ENCODE data around the gene HSD3B7.
"Not testable (repeated sequence)": the region's sequence is repeated elsewhere in the genome, so short reads cannot be mapped to it uniquely, and the experiment has no call there.

HSD3B7 gene

DNA sequence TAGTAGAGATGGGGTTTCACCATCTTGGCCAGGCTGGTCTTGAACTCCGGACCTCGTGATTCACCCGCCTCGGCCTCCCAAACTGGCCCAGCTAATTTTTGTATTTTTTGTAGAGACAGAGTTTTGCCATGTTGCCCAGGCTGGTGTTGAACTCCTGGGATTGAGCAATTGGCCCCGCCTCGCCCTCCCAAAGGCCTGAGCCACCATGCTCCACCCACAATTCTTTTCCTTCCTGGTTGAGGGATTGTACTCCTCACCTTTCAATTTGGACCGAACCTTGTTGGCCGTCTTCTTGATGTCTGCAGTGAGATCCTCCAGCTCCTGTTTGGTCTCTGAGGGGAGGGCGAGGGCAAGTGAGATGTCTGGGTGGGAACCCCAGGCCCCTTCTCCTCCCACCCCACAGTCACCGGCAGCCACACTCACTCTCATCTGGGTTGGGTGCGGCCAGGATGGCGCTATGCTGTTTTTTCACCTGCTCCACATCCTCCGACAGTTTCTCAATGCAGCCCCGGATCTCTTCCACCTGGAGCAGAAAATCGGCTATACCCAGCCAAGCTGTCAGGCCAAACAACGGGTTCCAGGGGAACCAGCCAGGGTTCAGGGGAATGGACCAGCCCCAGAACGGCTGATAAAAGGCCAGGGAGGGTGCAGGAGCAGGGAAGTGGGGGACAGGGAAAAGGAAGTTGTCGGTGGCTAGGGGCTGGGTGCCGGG, 15.8 kb downstream of the HSD3B7 start:
- no peak for DNase-seq (ENCODE audit: low read depth, low spot score)

DNA sequence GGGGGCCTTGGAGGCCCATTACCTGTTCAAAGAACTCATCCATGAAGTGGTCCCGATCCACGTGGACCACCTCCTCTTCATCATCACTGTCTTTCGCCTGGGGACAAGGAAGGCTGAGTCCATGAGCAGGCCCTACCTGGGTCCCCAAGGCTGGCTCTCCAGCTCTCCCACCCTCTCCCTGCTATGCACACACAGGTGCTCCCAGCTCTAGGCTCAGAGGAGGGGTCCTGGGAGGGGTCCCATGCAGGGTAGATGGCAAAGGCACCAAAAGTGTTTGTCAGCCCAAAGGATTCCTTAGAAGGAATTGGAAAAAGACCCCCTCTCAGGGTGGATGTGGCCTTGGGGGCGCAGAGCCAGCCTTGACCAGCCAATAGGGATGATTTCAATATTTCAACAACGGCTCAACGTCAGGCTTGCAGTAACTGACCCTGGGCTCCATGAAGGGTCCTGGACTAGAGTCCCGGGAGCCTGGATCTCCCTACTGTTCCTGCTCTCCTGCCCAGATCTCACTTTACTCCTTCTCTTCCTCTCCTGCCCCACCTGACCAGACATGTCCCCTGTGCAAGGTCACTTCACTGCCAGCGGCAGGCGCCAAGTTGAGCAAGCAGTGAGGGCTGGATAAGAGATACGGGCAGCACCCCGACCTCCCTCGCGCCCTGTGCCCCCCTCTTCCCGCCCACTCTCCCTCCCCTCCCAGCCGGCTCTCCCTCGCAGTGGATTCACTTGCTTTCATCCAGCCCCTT, 16.7 kb downstream of the HSD3B7 start:
- no peak for DNase-seq (ENCODE audit: low read depth, low spot score)

DNA sequence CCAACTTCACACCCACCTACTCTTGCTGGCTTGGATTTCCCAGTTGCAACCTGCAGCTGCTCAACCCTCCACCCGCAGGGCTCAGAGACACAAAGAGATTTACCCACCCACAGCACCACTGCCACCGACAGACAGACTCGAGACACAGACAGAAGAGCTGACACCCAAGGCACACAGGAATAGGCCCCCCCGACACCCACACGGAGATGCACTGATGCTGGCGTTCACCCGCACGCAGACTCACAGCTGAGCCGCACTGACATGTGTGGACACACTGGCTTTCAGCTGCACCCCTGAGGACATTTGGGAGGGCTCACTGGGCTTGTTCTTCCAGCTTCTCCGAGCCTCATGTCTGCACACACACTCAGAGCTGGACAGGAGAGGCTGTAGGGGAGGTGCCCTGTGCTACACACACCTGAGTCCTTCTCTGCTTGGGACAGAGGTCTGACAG, 17.3 kb downstream of the HSD3B7 start:
- no peak for DNase-seq (ENCODE audit: low read depth, low spot score)

DNA sequence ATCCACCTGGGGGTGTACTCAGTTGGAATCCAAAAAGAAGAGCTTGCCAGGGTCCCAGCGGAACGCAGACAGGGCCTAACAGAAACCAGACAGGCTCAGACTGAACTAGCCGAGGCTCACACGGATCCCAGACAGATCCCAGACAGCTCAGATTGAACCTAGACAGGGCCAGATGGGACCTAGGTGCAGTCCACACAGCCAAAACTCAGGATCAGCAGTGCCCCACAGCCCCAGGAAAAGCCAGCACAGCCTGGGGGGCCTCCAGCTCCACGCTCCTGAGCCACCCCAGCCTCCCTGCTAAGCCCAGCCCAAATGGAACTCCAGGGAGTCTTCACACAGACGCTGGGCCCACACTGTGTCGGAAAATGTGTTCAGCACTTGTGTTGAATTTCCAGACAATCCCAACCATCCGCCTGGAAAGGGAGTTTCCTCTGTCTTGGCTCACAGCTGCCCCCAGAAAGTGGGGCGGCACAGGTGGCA, 17.9 kb downstream of the HSD3B7 start:
- DNase-seq (ENCODE audit: low read depth, low spot score) = no peak

DNA sequence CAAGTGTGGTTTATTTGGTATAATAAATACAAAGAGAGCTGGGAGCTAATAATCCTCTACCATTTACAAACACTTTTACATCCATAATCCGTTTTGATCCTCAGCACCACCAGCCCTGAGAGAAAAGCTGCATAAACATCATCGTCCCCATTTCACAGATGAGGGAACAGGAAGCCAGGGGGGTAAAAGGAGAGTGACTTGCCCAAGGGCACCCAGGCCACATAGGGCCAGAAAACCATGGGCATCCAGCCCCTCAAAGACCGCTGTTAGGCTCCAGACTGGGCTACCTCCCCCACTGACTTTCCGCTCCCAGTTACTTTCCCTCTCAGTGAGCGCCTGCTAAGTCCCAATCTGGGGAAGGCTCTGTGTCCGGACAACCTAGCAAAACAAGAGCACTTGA, 18.7 kb downstream of the HSD3B7 start:
- DNase-seq (ENCODE audit: low read depth, low spot score) = no peak

DNA sequence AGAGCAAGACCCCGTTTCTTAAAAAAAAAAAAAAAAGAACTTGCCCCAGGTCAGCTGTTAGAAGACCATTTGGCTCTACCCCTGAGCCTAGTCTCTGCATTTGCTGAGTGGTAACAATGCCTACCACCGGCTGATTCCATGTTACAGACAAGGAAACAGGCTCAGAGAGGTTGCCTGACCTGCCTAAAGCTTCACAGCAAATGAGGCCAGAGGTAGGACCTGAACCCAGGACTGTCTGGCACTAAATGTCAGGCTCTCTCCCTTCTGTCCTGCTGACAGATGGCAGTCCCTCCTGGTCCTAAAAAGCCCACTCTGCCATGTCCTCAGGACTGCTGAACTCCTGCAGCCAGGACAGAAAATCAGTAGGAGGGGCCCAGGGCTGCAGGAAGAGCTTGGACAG, 19.7 kb downstream of the HSD3B7 start:
- no peak for DNase-seq (ENCODE audit: low read depth, low spot score)

DNA sequence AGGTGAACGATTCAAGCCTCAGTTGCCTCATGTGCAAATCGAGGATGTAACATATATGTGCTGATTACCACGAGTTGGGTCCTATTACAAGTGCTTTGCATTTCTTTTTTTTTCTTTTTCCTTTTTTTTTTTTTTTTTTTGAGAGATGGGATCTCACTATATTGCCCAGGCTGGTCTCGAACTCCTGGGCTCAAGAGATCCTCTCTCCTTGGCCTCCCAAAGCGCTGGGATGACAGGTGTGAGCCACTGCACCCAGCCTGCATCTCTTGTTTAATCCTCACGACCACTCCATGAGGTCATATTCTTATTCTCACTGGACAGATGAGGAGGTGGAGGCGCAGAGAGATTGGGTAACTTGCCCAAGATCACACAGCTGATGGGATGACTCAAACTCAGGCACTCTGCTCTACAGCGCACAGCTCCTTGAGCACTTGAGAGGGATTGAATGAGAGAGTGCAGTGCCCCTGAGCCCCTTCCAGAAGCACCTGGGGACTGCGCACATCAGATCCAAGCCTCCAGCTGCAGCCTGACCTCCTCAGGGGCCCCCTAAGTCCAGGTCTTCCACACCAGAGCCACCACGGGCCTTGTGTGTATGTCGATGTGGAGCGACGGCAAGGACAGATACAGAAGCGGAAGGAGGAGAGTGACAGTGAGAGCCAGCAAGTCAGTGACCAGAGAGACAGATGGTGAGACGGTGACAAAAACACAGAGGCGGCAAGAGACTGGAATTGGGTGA, 20.5 kb downstream of the HSD3B7 start:
- no peak for DNase-seq (ENCODE audit: low read depth, low spot score)

DNA sequence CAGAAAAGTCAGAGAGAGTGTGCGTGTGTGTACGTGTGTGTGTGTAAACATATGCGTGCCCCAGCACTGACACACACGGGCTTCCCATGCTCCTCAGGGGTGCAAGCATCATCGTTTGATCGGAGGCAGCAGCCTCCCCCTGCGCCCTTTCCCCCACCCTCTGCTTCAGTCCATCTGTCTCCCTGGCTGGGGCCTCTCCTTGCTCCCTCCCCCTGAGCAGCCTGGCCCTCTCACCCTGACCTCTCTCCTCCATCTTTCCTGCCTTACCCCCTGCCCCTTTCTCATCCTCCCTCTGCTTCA, 21.0 kb downstream of the HSD3B7 start:
- no peak for DNase-seq (ENCODE audit: low read depth, low spot score)

DNA sequence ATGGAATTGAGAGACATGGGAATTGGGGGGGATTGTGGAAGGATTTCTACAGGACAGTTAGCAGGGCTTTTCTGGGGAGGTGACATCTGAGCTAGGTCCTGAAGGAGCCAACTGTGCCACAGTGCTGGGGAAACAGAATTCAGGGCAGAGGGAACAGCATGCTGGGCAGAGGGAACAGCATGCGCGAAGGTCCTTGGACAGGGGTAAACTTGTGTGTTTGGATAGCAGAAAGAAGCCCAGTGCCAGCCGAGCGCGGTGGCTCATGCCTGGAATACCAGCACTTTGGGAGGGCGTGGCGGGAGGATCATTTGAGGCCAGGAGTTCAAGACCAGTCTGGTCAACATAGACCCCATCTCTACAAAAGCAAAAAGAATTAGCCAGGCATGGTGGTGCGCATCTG, 21.6 kb downstream of the HSD3B7 start:
- no peak for DNase-seq (ENCODE audit: low read depth, low spot score)

DNA sequence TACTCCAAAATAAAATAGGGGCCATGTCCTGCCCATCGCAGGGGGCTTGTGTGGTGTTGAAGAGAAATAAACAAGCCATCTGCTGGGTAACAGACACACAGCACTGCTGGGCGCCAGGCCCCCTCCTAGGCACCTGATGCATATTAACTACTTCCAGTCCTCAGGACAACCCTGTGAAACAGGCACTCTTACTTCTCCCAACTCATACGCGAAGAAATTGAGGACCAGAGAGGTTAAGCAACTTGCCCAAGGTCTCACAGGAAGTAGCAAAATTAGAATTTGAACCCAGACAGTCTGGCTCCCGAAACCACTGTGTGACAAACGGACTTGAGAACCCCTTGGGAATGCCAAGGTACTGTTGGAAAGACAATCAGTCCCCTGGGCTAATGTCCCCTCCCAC, 22.7 kb downstream of the HSD3B7 start:
- DNase-seq (ENCODE audit: low read depth, low spot score) = no peak

DNA sequence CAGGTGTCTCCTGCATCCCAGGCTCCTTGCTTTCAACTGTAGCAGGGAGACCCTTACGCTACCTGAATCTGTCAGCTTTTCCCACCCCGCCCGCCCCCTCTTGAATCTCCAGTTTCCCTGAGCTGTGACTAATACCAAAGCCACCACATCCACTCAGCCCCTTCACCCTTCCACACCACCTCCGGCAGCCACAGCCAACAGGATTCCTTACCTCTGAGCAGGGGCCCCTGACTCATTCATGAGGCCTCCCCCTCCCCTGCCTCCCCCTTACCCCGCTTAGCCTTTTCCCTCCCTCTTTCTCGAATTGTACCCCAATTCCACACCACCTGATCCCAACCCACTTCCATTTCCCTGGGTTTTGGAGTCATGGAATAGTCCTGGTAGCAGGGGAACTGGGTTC, 23.1 kb downstream of the HSD3B7 start:
- DNase-seq (ENCODE audit: low read depth, low spot score) = no peak

DNA sequence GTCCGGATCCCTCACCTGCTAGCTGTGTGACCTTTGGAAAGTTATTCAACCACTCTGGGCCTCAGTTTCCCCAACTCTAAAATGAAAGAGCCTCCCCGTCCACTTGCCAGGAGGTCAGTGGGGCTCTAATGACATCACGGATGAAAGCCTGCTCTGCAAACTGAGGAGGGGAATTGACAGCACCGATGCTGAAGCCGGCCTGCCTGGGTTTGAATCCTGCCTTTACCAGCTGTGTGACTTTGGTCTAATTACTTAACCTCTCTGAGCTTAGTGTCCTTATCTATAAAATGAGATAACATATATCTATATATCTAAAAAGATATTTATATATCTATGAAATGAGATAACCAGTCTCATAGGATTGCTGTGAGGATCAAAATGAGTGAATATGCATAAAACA, 23.5 kb downstream of the HSD3B7 start:
- no peak for DNase-seq (ENCODE audit: low read depth, low spot score)

DNA sequence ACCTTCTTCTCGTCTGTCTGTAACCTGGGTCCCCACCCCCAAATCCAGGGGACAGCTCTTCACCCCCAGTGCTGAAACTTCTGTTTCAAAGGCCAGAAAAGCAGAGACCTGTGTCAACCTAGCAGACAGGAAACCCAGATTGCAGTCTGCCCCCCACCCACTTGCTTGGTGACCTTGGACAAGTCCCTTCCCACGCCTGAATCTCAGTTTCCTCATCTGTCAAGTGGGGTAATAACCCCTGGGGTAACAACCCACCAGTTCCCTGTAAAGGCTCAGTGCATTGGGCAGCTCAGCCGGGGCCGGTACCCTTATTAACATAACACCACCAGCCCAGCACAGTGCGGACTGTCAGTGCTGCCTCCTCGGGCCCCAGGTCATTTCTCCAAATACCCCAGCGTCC, 24.1 kb downstream of the HSD3B7 start:
- DNase-seq (ENCODE audit: low read depth, low spot score) = no peak

DNA sequence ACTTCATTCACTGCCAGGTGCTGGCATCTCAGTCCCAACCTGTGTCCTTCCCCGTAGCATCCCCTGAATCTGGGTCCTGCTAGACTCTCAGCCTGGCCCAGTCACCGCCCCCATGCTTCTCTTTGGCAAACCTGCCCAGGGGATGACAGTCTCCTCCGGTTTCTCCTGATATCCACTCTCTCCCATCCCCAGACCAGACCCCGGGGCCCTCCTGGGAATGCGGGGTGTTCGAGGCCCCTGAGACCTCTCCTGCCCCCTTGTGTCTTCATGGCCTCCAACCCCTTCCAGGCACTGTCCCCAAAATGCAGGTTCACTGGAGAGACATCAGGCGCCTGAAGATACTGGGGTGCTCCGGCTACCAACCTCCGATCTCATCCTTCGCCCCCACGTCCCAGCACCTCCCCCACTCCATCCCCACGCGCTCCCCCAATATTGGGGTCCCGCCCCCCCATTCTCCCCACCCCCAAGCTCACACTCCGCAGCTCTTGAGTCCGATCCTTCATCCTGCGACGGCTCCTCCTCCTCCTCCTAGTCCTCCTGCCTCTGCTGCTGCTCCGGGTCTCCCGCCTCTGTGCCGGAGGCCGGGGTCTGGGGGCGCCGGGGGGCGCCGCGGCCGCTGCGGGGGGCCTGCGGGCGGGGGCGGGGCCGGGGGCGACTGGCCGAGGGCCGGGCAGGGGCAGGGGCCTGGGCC, 25.0 kb downstream of the HSD3B7 start:
- DNase-seq (ENCODE audit: low read depth, low spot score) = no peak

DNA sequence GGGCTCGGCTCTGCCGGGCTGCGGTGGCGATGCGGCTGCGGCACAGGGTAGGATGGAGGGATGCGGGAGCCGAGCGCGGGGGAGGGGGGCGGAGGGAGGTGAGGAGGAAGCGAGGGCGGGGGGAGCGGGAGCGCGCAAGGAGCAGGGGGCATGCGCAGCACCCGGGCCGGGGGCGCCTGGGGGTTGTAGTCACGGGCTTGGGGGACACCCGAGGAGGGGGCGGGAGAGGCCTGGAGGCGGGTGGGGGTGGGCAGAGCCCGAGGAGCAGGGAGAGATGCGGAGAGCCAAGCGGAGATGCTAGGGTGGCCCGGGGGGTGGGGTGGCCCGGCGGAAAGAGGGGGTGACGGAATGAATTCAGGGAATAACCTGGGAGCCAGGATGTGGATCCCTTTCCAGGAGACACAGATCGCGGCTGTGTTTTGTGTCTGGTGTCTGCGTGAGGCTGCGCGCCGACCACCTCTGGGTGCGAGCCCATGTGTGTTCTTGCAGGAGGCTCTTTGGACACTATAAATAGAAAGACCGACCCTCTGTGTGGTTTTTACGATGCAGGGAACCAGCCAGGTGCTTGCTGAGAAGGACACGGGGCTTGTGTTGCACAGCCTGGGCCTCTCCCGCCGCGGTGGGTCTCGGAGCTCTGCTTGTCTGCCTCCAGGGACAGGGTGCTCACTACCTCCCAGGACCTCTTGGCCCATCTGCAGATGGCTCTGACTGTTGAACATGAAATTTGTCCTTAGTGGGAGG, 25.7 kb downstream of the HSD3B7 start, which contains the start of gene STX1B:
TSS of gene STX1B (minus strand) at position 54 of the 741 bp plus-strand sequence. CDS start 242 bp downstream, outside the sequence.
- no peak for DNase-seq (ENCODE audit: low read depth, low spot score)

DNA sequence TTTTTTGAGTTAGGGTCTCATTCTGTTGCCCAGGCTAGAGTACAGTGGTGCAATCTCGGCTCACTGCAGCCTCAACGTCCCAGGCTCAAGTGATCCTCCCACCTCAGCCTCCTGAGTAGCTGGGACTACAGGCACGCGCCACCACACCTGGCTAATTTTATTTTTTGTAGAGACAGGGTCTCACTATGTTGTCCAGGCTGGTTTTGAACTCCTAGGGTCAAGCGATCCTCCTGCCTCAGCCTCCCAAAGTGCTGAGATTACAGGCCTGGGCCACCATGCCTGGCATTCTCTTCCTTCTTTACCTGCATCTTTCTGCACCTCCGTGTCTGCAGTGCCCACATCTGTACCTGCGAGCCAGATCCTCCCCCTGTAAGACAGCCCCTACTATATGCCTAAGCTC, 26.8 kb downstream of the HSD3B7 start:
- DNase-seq (ENCODE audit: low read depth, low spot score) = not testable (repeated sequence)

DNA sequence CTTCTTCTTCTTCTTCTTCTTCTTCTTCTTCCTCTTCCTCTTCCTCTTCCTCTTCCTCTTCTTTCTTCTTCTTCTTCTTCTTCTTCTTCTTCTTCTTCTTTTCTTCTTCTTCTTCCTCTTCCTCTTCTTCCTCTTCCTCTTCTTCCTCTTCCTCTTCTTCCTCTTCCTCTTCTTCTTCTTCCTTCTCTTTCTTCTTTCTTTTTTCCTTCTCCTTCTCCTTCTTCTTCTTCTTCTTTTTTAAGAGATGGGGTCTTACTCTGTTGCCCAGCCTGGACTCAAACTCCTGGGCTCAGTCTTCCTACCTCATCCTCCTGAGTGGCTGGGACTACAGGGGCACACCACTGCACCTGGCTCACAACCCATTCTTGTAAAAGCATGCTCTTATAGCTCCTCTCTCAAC, 28.3 kb downstream of the HSD3B7 start:
- DNase-seq (ENCODE audit: low read depth, low spot score) = not testable (repeated sequence)

DNA sequence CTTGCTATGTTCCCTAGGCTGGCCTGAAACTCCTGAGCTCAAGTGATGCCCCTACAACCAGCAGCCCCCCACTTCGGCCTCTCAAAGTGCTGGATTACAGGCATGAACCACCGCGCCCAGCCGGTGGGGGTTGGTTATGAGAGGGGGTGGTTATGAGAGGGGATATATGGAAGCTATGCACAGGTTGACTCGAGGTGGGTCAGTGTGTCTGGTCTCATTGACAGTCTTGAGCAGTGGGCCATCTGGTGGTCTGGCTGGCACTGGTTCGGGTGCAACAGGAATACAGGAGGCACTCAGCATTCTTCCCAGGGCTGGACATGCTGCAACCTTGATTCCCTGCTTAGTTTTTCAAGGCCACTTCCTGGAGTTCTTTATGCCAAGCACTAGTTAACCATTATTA, 31.0 kb downstream of the HSD3B7 start:
- DNase-seq (ENCODE audit: low read depth, low spot score) = no peak

DNA sequence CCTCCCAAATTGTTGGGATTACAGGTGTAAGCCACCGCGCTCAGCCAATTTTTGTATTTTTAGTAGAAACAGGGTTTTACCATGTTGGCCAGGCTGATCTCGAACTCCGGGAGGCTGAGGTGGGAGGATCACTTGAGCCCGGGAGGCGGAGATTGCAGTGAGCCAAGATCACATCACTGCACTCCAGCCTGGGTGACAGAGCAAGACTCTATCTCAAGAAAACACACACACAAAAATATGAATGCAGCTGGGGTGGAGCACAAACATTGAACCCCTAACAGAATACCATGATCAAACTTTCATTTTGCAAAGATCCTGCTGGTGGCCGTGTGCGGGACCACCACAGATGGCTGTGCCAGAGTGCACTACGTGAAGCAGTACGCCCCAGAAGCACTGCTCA, 32.7 kb downstream of the HSD3B7 start:
- not testable (repeated sequence) for DNase-seq (ENCODE audit: low read depth, low spot score)

DNA sequence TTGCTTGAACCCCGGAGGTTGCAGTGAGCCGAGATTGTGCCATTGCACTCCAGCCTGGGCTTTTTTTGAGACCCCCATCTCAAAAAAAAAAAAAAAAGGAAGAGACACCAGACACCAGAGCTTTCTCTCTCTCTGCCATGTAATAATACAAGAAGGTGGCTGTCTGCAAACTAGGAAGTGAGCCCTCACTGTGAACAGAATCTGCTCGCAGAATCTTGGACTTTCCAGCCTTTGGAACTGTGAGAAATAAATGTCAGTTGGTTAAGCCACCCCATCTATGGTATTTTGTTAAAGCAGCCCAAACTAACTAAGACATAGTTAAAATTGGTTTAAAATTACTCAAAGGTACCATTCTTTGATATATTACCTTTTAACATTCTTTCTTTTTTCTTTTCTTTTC, 35.5 kb downstream of the HSD3B7 start:
- no peak for DNase-seq (ENCODE audit: low read depth, low spot score)

DNA sequence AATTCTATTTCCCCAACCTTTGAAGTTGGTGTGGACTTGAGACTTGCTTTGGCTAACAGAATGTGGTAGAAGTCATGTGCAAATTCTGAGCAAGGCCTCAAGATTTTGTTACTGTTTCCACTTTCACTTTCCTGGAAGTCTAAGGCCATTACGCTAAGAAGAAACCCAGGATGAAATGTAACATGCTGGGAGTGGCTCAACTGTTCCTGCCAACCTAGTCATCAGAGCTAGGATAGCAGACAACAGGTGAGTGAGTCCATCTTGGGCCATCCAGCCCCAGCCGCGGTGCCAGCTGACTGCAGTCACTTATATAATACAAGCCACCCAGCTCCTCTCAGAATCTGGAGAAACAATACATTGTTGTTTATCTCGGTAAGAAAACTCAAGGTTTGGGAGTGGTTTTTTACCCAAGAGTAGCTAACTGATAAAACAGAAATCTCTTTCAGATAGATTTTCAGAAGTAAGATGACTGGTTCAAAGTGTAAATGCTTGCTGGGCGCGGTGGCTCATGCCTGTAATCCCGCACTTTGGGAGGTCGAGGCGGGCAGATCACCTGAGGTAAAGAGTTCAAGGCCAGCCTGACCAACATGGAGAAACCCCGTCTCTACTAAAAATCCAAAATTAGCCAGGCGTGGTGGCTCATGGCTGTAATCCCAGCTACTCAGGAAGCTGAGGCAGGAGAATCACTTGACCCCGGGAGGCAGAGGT, 37.7 kb downstream of the HSD3B7 start:
- no peak for DNase-seq (ENCODE audit: low read depth, low spot score)
